K562 (cell line): ENCODE data around the gene KCNK6. TPM values are rescaled to one million over a fixed set of nuclear protein-coding genes. Genes with fewer than 3 reads are reported as not detected.

Experiments
- CEBPB ChIP-seq: fragments of 450-650 bp; IDR thresholded peaks from 2 replicates; pipeline ENCODE4 v1.6.1; 2016; ENCODE audit warnings: missing genetic modification characterization, missing compliant biosample characterization
- CHD2 ChIP-seq: IDR thresholded peaks from 2 replicates; pipeline ENCODE4 v1.6.1; 2011; ENCODE audit warnings: low read depth, low read length
- DEAF1 ChIP-seq: fragments of 450-650 bp; formaldehyde crosslinking; IDR thresholded peaks from 2 replicates; pipeline ENCODE4 v1.4.0; 2020; ENCODE audit warnings: mild to moderate bottlenecking, moderate library complexity
- DNMT1 ChIP-seq: fragments of 450-650 bp; IDR thresholded peaks from 2 replicates; pipeline ENCODE4 v1.6.1; 2016; ENCODE audit warnings: antibody characterized with exemption, mild to moderate bottlenecking
- E4F1 ChIP-seq: fragments of 250-450 bp; sonication (Bioruptor Pico); IDR thresholded peaks from 2 replicates; pipeline ENCODE4 v1.5.0; 2021; ENCODE audit warnings: mild to moderate bottlenecking, borderline replicate concordance
- NUFIP1 ChIP-seq: fragments of 450-650 bp; IDR thresholded peaks from 2 replicates; pipeline ENCODE4 v1.6.1; 2018; ENCODE audit not compliant: partially characterized antibody
- POLR3G ChIP-seq: IDR thresholded peaks from 2 replicates; pipeline ENCODE4 v1.6.1; 2011; ENCODE audit not compliant: insufficient read length, insufficient replicate concordance; ENCODE audit errors: extremely low read depth
- SMARCE1 ChIP-seq: fragments of 450-650 bp; IDR thresholded peaks from 2 replicates; pipeline ENCODE4 v1.7.1; 2016; ENCODE audit warnings: mild to moderate bottlenecking
- SNAPC5 ChIP-seq: fragments of 250-450 bp; sonication (Bioruptor Pico); IDR thresholded peaks from 2 replicates; pipeline ENCODE4 v1.8.0; 2021; ENCODE audit warnings: moderate library complexity, mild to moderate bottlenecking, inconsistent platforms
- TAF1 ChIP-seq: IDR thresholded peaks from 2 replicates; pipeline ENCODE4 v1.6.1; 2011; ENCODE audit warnings: mild to moderate bottlenecking, low read length, moderate library complexity; ENCODE audit not compliant: insufficient read depth, control insufficient read depth, severe bottlenecking; ENCODE audit errors: extremely low read depth
- TGIF2 ChIP-seq: sonication (generic); formaldehyde crosslinking; IDR thresholded peaks from 2 replicates; pipeline ENCODE4 v1.8.1; 2022; ENCODE audit warnings: mild to moderate bottlenecking, missing genetic modification reagents, moderate library complexity
- U2AF2 ChIP-seq: fragments of 200-400 bp; formaldehyde crosslinking; optimal IDR thresholded peaks from 2 replicates; pipeline ENCODE3; 2017; ENCODE audit warnings: low read depth, mild to moderate bottlenecking, low read length
- ZNF311 ChIP-seq: fragments of 250-450 bp; sonication (Bioruptor Pico); IDR thresholded peaks from 2 replicates; pipeline ENCODE4 v1.4.0; 2020; ENCODE audit warnings: mild to moderate bottlenecking, moderate library complexity
- ZNF407 ChIP-seq: fragments of 450-650 bp; IDR thresholded peaks from 2 replicates; pipeline ENCODE4 v1.6.1; 2016; ENCODE audit warnings: low read depth
- ZNF41 ChIP-seq: fragments of 250-450 bp; sonication (Bioruptor Pico); conservative IDR thresholded peaks from 2 replicates; pipeline ENCODE4 v1.4.0; 2020; ENCODE audit warnings: mild to moderate bottlenecking
- ZNF785 ChIP-seq: fragments of 250-450 bp; sonication (Bioruptor Pico); IDR thresholded peaks from 2 replicates; pipeline ENCODE4 v1.4.0; 2020; ENCODE audit warnings: mild to moderate bottlenecking
- polyA plus RNA-seq, 8 experiments: library from polyadenylated mRNA; depleted of rRNA in 4 of 8; stranded (reverse) in 5 of 8; unstranded in 3 of 8; fragments of >200 nt; fragmentation: Nextera tagmentation in 2 of 8; fragmentation: Illumina TruSeq in 1 of 8; extraction: Ambion mirVana in 2 of 8; extraction: Trizol in 1 of 8; gene quantifications; 2 replicates each; pipeline versions ENCODE4 v1.2.1 to v1.2.3, GENCODE V29; 2011 to 2014; ENCODE audit warnings: inconsistent platforms in 1 of 8, missing spikeins in 1 of 8
- total RNA-seq, 7 experiments: library from RNA; depleted of rRNA in 6 of 7; stranded (reverse); fragments of >200 nt in 6 of 7; fragmentation: Illumina TruSeq in 2 of 7; extraction: Trizol in 2 of 7; gene quantifications; 2 replicates each; pipeline versions ENCODE4 v1.2.1 to v1.2.3, GENCODE V29; 2011 to 2021; ENCODE audit warnings: low replicate concordance in 1 of 7

Gene KCNK6
- total and polyA plus RNA-seq, 9 of the 15 experiments (the other 6 are each of a cell fraction or from before 2014, with no cell fraction given): 0.05 to 0.42 (median 0.15) TPM

- TF ChIP-seq DEAF1 (CRISPR knock-in tag) (no peak), TAF1 (no peak), ZNF785 (CRISPR knock-in tag) (no peak), SMARCE1 (no peak), POLR3G (no peak), SNAPC5 (CRISPR knock-in tag) (no peak), ZNF407 (peak; percentile 89), ZNF41 (CRISPR knock-in tag) (no peak), DNMT1 (no peak), NUFIP1 (no peak), ZNF311 (CRISPR knock-in tag) (no peak), U2AF2 (no peak), E4F1 (CRISPR knock-in tag) (no peak), CHD2 (no peak), TGIF2 (CRISPR knock-in tag) (no peak), CEBPB (tag) (peak; percentile 65)
Observed at GRCh38 chr19:38315657-38316476, 3.8 kb upstream of the KCNK6 start, which contains the start of gene YIF1B (continued).
